GM12891 (cell line): ENCODE data around the gene PTPRG.
"Not testable (repeated sequence)": the region's sequence is repeated elsewhere in the genome, so short reads cannot be mapped to it uniquely, and the experiment has no call there.

Experiments
- DNase-seq: peaks from one replicate; pipeline ENCODE4 v3.0.0; 2011; ENCODE audit warnings: low spot score; ENCODE audit not compliant: insufficient read length
- FAIRE-seq: peaks from 2 replicates; lab custom pipeline; 2011; peaks lifted over from hg19 to GRCh38; lab: Jason Lieb, UNC
- PAX5 ChIP-seq: IDR thresholded peaks from 2 replicates; pipeline ENCODE4 v1.6.1; 2011; ENCODE audit warnings: low read length, moderate library complexity, mild to moderate bottlenecking; ENCODE audit not compliant: insufficient read depth, severe bottlenecking
- POLR2A ChIP-seq: IDR thresholded peaks from 2 replicates; pipeline ENCODE4 v1.6.1; 2011; ENCODE audit warnings: low read depth, low read length, control low read depth
- POLR2AphosphoS5 ChIP-seq: IDR thresholded peaks from 2 replicates; pipeline ENCODE4 v1.6.1; 2011; ENCODE audit warnings: low read depth, low read length, control low read depth
- POU2F2 ChIP-seq: IDR thresholded peaks from 2 replicates; pipeline ENCODE4 v1.6.1; 2011; ENCODE audit warnings: low read depth, mild to moderate bottlenecking, control low read depth, low read length, moderate library complexity
- SPI1 ChIP-seq: IDR thresholded peaks from 2 replicates; pipeline ENCODE4 v1.6.1; 2011; ENCODE audit warnings: low read depth, low read length, control low read depth
- TAF1 ChIP-seq: IDR thresholded peaks from 2 replicates; pipeline ENCODE4 v1.6.1; 2011; ENCODE audit warnings: low read depth, low read length, control low read depth

PTPRG gene

GRCh38 chr3:62036726-62037125 is 475.4 kb downstream of the PTPRG start:
- FAIRE-seq = no peak
- no peak for DNase-seq

GRCh38 chr3:62038798-62039197 is 477.4 kb downstream of the PTPRG start:
- FAIRE-seq = not testable (repeated sequence)

More at GRCh38 chr3:62036726-62037125, 475.4 kb downstream of the PTPRG start:
- no peak for TF ChIP-seq TAF1
- TF ChIP-seq PAX5 = no peak
- no peak for TF ChIP-seq SPI1
- TF ChIP-seq POLR2AphosphoS5 = no peak
- no peak for TF ChIP-seq POU2F2
- no peak for TF ChIP-seq POLR2A

GRCh38 chr3:62039586-62039985 is 478.2 kb downstream of the PTPRG start:
- DNase-seq (no peak), FAIRE-seq (no peak)
- no peak for TF ChIP-seq SPI1
- TF ChIP-seq POU2F2 = no peak
- TF ChIP-seq POLR2A = no peak
- no peak for TF ChIP-seq POLR2AphosphoS5
- no peak for TF ChIP-seq TAF1
- no peak for TF ChIP-seq PAX5

More at GRCh38 chr3:62038798-62039197, 477.4 kb downstream of the PTPRG start:
- DNase-seq = not testable (repeated sequence)

- FAIRE-seq = no peak
- no peak for DNase-seq
- TF ChIP-seq POU2F2 (no peak), SPI1 (no peak), POLR2A (no peak), PAX5 (no peak), TAF1 (no peak), POLR2AphosphoS5 (no peak)
Measured at GRCh38 chr3:62041681-62042080, 480.3 kb downstream of the PTPRG start.

GRCh38 chr3:62044874-62045411 is 483.6 kb downstream of the PTPRG start:
- FAIRE-seq (peak; percentile 59), DNase-seq (no peak)
- TF ChIP-seq SPI1 (peak; percentile 90), POU2F2 (no peak)

- no peak for DNase-seq
- TF ChIP-seq POLR2AphosphoS5 (no peak), TAF1 (no peak), SPI1 (no peak), POLR2A (no peak), PAX5 (no peak), POU2F2 (no peak)
- no peak for FAIRE-seq
Measured at GRCh38 chr3:62046326-62046725, 485.0 kb downstream of the PTPRG start.

GRCh38 chr3:62048577-62048976 is 487.2 kb downstream of the PTPRG start:
- FAIRE-seq (no peak), DNase-seq (no peak)
- no peak for TF ChIP-seq PAX5
- TF ChIP-seq POLR2AphosphoS5 = no peak
- TF ChIP-seq TAF1 = no peak
- no peak for TF ChIP-seq POU2F2
- TF ChIP-seq SPI1 = no peak
- TF ChIP-seq POLR2A = no peak

- DNase-seq (no peak), FAIRE-seq (no peak)
- TF ChIP-seq POLR2A (no peak), PAX5 (no peak), SPI1 (no peak), POU2F2 (no peak), POLR2AphosphoS5 (no peak), TAF1 (no peak)
Measured at GRCh38 chr3:62049033-62049432, 487.7 kb downstream of the PTPRG start.

GRCh38 chr3:62051506-62051905 is 490.1 kb downstream of the PTPRG start:
- TF ChIP-seq PAX5 (no peak), TAF1 (no peak), POLR2AphosphoS5 (no peak), SPI1 (no peak), POLR2A (no peak), POU2F2 (no peak)
- no peak for DNase-seq
- FAIRE-seq = no peak

GRCh38 chr3:62052331-62052730 is 491.0 kb downstream of the PTPRG start:
- TF ChIP-seq POU2F2 (no peak), PAX5 (no peak), POLR2AphosphoS5 (no peak), TAF1 (no peak), POLR2A (no peak), SPI1 (no peak)
- no peak for FAIRE-seq
- DNase-seq = no peak

GRCh38 chr3:62056658-62057057 is 495.3 kb downstream of the PTPRG start:
- DNase-seq = no peak
- FAIRE-seq = no peak
- TF ChIP-seq SPI1 = no peak
- no peak for TF ChIP-seq PAX5
- no peak for TF ChIP-seq POU2F2
- no peak for TF ChIP-seq POLR2AphosphoS5
- TF ChIP-seq POLR2A = no peak
- no peak for TF ChIP-seq TAF1
